HEK293T (cell line): Measurements from ENCODE around the gene EPB41L3.

Experiments used
- CTCF ChIA-PET: fragments of 350-600 bp; formaldehyde crosslinking; extraction: SDS; loops from one replicate; lab custom pipeline; 2021; ENCODE audit warnings: antibody characterized with exemption, inconsistent platforms; lab: Yijun Ruan, JAX
- POLR2A ChIA-PET: fragments of 350-600 bp; formaldehyde crosslinking; extraction: SDS; loops from one replicate; lab custom pipeline; 2020; ENCODE audit warnings: antibody characterized with exemption, inconsistent platforms; lab: Yijun Ruan, JAX
- DNase-seq: peaks from one replicate; pipeline ENCODE4 v3.0.0; 2012; ENCODE audit warnings: mixed read lengths; ENCODE audit errors: extremely low spot score
- ARNT ChIP-seq: fragments of 450-650 bp; IDR thresholded peaks from 2 replicates; pipeline ENCODE4 v1.6.1; 2017; ENCODE audit warnings: mild to moderate bottlenecking
- BHLHE40 ChIP-seq: fragments of 450-650 bp; IDR thresholded peaks from 2 replicates; pipeline ENCODE4 v1.6.1; 2016; ENCODE audit warnings: mild to moderate bottlenecking, moderate library complexity, borderline replicate concordance
- CTBP1 ChIP-seq: fragments of 450-650 bp; IDR thresholded peaks from 2 replicates; pipeline ENCODE4 v1.6.1; 2016; ENCODE audit warnings: borderline replicate concordance
- ELF4 ChIP-seq: fragments of 450-650 bp; IDR thresholded peaks from 2 replicates; pipeline ENCODE4 v1.6.1; 2017; ENCODE audit warnings: antibody characterized with exemption
- FOXA1 ChIP-seq: fragments of 450-650 bp; IDR thresholded peaks from 2 replicates; pipeline ENCODE4 v1.6.1; 2016; ENCODE audit warnings: mild to moderate bottlenecking
- FOXK2 ChIP-seq: fragments of 450-650 bp; IDR thresholded peaks from 2 replicates; pipeline ENCODE4 v1.6.1; 2016; ENCODE audit warnings: mild to moderate bottlenecking
- FOXM1 ChIP-seq: fragments of 450-650 bp; IDR thresholded peaks from 2 replicates; pipeline ENCODE4 v1.6.1; 2017; ENCODE audit warnings: mild to moderate bottlenecking, borderline replicate concordance
- HDGF ChIP-seq: fragments of 450-650 bp; IDR thresholded peaks from 2 replicates; pipeline ENCODE4 v1.6.1; 2017; ENCODE audit warnings: antibody characterized with exemption, borderline replicate concordance
- L3MBTL2 ChIP-seq: fragments of 450-650 bp; conservative IDR thresholded peaks from 2 replicates; pipeline ENCODE4 v1.6.1; 2016; ENCODE audit warnings: mild to moderate bottlenecking
- LEF1 ChIP-seq: fragments of 450-650 bp; IDR thresholded peaks from 2 replicates; pipeline ENCODE4 v1.6.1; 2017; ENCODE audit warnings: mild to moderate bottlenecking, borderline replicate concordance
- NFRKB ChIP-seq: fragments of 450-650 bp; IDR thresholded peaks from 2 replicates; pipeline ENCODE4 v1.6.1; 2016; ENCODE audit warnings: mild to moderate bottlenecking, moderate library complexity
- PKNOX1 ChIP-seq: fragments of 450-650 bp; IDR thresholded peaks from 2 replicates; pipeline ENCODE4 v1.6.1; 2016
- SP1 ChIP-seq: fragments of 450-650 bp; IDR thresholded peaks from 2 replicates; pipeline ENCODE4 v1.6.1; 2017
- SUZ12 ChIP-seq: fragments of 450-650 bp; IDR thresholded peaks from 2 replicates; pipeline ENCODE4 v1.6.1; 2016; ENCODE audit warnings: mild to moderate bottlenecking
- TARDBP ChIP-seq: fragments of 450-650 bp; IDR thresholded peaks from 2 replicates; pipeline ENCODE4 v1.6.1; 2016
- ZNF384 ChIP-seq: fragments of 450-650 bp; IDR thresholded peaks from 2 replicates; pipeline ENCODE4 v1.6.1; 2016

EPB41L3 gene

GRCh38 chr18:5389356-5389755 is 154.4 kb downstream of the EPB41L3 start:
- no peak for DNase-seq
- ChIA-PET POLR2A (no interaction called here), CTCF (no interaction called here)
- no peak for TF ChIP-seq ELF4
- TF ChIP-seq SUZ12 = no peak
- TF ChIP-seq L3MBTL2 = no peak
- no peak for TF ChIP-seq BHLHE40
- no peak for TF ChIP-seq TARDBP
- TF ChIP-seq SP1 = no peak
- no peak for TF ChIP-seq PKNOX1
- TF ChIP-seq ARNT = no peak
- TF ChIP-seq NFRKB = no peak

- ChIA-PET POLR2A (no interaction called here), CTCF (no interaction called here)
- no peak for DNase-seq
- no peak for TF ChIP-seq CTBP1
- no peak for TF ChIP-seq SP1
- TF ChIP-seq NFRKB = no peak
- TF ChIP-seq ELF4 = no peak
- TF ChIP-seq BHLHE40 = no peak
- TF ChIP-seq FOXM1 = no peak
- no peak for TF ChIP-seq ARNT
- TF ChIP-seq L3MBTL2 = no peak
- no peak for TF ChIP-seq ZNF384
- no peak for TF ChIP-seq SUZ12
- no peak for TF ChIP-seq TARDBP
- TF ChIP-seq FOXK2 = no peak
- TF ChIP-seq LEF1 = no peak
- TF ChIP-seq FOXA1 = no peak
- no peak for TF ChIP-seq HDGF
- no peak for TF ChIP-seq PKNOX1
Measured at GRCh38 chr18:5388896-5389295, 154.9 kb downstream of the EPB41L3 start.

GRCh38 chr18:5380586-5380985 is 163.2 kb downstream of the EPB41L3 start:
- ChIA-PET POLR2A (no interaction called here), CTCF (no interaction called here)
- TF ChIP-seq L3MBTL2 (no peak), SP1 (no peak), ARNT (no peak), LEF1 (no peak), BHLHE40 (no peak), HDGF (no peak), PKNOX1 (no peak), TARDBP (no peak), FOXK2 (no peak), NFRKB (no peak), FOXM1 (no peak), ZNF384 (no peak), SUZ12 (no peak), CTBP1 (no peak), ELF4 (no peak), FOXA1 (no peak)
- DNase-seq = no peak

- no peak for TF ChIP-seq PKNOX1
- no peak for TF ChIP-seq LEF1
- TF ChIP-seq FOXK2 = no peak
- no peak for TF ChIP-seq BHLHE40
- POLR2A ChIA-PET = no interaction called here
- no peak for DNase-seq
- CTCF ChIA-PET = no interaction called here
Measured at GRCh38 chr18:5376986-5377385, 166.8 kb downstream of the EPB41L3 start.

GRCh38 chr18:5370332-5370731 is 173.5 kb downstream of the EPB41L3 start:
- ChIA-PET POLR2A (no interaction called here), CTCF (no interaction called here)
- DNase-seq = no peak
- TF ChIP-seq FOXA1 (no peak), BHLHE40 (no peak), PKNOX1 (no peak)

- no peak for TF ChIP-seq HDGF
- TF ChIP-seq FOXA1 = no peak
- no peak for TF ChIP-seq FOXM1
- TF ChIP-seq LEF1 = no peak
- no peak for TF ChIP-seq L3MBTL2
- no peak for TF ChIP-seq BHLHE40
- no peak for TF ChIP-seq SP1
- TF ChIP-seq CTBP1 = no peak
- no peak for TF ChIP-seq PKNOX1
- TF ChIP-seq ZNF384 = no peak
- no peak for TF ChIP-seq ARNT
- no peak for TF ChIP-seq TARDBP
- TF ChIP-seq FOXK2 = no peak
- TF ChIP-seq NFRKB = no peak
- TF ChIP-seq SUZ12 = no peak
- no peak for TF ChIP-seq ELF4
- CTCF ChIA-PET = no interaction called here
- POLR2A ChIA-PET = no interaction called here
- no peak for DNase-seq
Measured at GRCh38 chr18:5369513-5369912, 174.3 kb downstream of the EPB41L3 start.
